Measurements from ENCODE around the gene MADD.

GRCh38 chr11:47325271-47326041 lies 55.5 kb downstream of the MADD start:
- TF ChIP-seq CTCF (conservative IDR thresholded peaks at IDR 0.05; ENCODE audit: low read depth, low read length) (no peak), EZH2 (IDR thresholded peaks at IDR 0.05; ENCODE audit: borderline replicate concordance, low read depth, low read length, poor library complexity, severe bottlenecking) (no peak)

All from A673 (cell line).